A549 treated with CORT108297 at 1 μM for 4 hours (cell line): Measurements from ENCODE around the gene RAMP2. TPM values are rescaled to one million over a fixed set of nuclear protein-coding genes. Genes with fewer than 3 reads are reported as not detected.

Experiments used
- total RNA-seq: library from RNA; stranded (reverse); fragments of 200-300 nt; extraction: Qiagen RNA extraction; gene quantifications from 5 replicates; pipeline ENCODE4 v1.2.3, GENCODE V29; 2022

The RAMP2 gene
- 0.75 to 1.2 TPM (median 1.1 TPM) in 5 replicates for total RNA-seq

GRCh38 chr17:42760652-42761581, at the start of gene RAMP2:
RAMP2 (plus strand) TSS chr17:42761227; CDS start chr17:42761262, 35 bp downstream.

GRCh38 chr17:42744806-42745617, 16.0 kb upstream of the RAMP2 start, which contains the start of gene EZH1:
EZH1 (minus strand) TSS chr17:42745040; CDS start chr17:42728941, 16,099 bp downstream.

GRCh38 chr17:42773290-42774035, 12.4 kb downstream of the RAMP2 start, which contains the start of gene VPS25:
VPS25 (plus strand) TSS chr17:42773449; CDS start chr17:42773476, 27 bp downstream.

GRCh38 chr17:42779936-42780850, 19.2 kb downstream of the RAMP2 start, which contains the start of gene WNK4:
WNK4 (plus strand) TSS chr17:42780610; CDS start chr17:42780699, 89 bp downstream.

GRCh38 chr17:42798383-42799380, 37.7 kb downstream of the RAMP2 start, which contains the start of the genes CNTD1 and COA3:
CNTD1 (plus strand) TSS chr17:42798861; CDS start chr17:42799068, 207 bp downstream.
COA3 (minus strand) TSS chr17:42798704; CDS start chr17:42798681, 23 bp downstream.

Other genes starting within 250 kb of the RAMP2 start
- 29.5 to 51.1 TPM (median 46.9 TPM) in 5 replicates for gene NAGLU, start 225.0 kb upstream of the RAMP2 start, total RNA-seq
- gene HSD17B1, start 208.3 kb upstream of the RAMP2 start, total RNA-seq: 0.75 to 1.6 TPM (median 1.5 TPM) in 5 replicates
- 108 to 136 TPM (median 132 TPM) in 5 replicates for gene COASY, start 199.1 kb upstream of the RAMP2 start, total RNA-seq
- gene MLX, start 194.1 kb upstream of the RAMP2 start, total RNA-seq: 53.9 to 64.8 TPM (median 59.1 TPM) in 5 replicates
- 35.6 to 42.2 TPM (median 38.0 TPM) in 5 replicates for gene PSMC3IP, start 183.5 kb upstream of the RAMP2 start, total RNA-seq
- gene RETREG3, start 151.9 kb upstream of the RAMP2 start, total RNA-seq: 26.7 to 31.4 TPM (median 27.6 TPM) in 5 replicates
- gene TUBG1, start 151.5 kb upstream of the RAMP2 start, total RNA-seq: 134 to 165 TPM (median 149 TPM) in 5 replicates
- 18.7 to 28.7 TPM (median 25.2 TPM) in 5 replicates for gene TUBG2, start 101.9 kb upstream of the RAMP2 start, total RNA-seq
- 13.0 to 22.6 TPM (median 19.9 TPM) in 5 replicates for gene PLEKHH3, start 84.2 kb upstream of the RAMP2 start, total RNA-seq
- gene CCR10, start 79.4 kb upstream of the RAMP2 start, total RNA-seq: 0.27 to 0.56 TPM (median 0.40 TPM) in 5 replicates
- 4.9 to 7.4 TPM (median 6.8 TPM) in 5 replicates for gene CNTNAP1, start 78.7 kb upstream of the RAMP2 start, total RNA-seq
- 9.9 to 13.1 TPM (median 11.4 TPM) in 5 replicates for gene EZH1, start 16.2 kb upstream of the RAMP2 start, total RNA-seq
- gene VPS25, start 12.2 kb downstream of the RAMP2 start, total RNA-seq: 122 to 140 TPM (median 127 TPM) in 5 replicates
- gene WNK4, start 19.4 kb downstream of the RAMP2 start, total RNA-seq: 0.58 to 1.4 TPM (median 1.3 TPM) in 5 replicates
- 123 to 146 TPM (median 132 TPM) in 5 replicates for gene COA3, start 37.5 kb downstream of the RAMP2 start, total RNA-seq
- gene CNTD1, start 37.6 kb downstream of the RAMP2 start, total RNA-seq: 0.05 to 0.17 TPM (median 0.07 TPM) in 4 of 5 replicates, not detected in the other
- 75.6 to 100 TPM (median 79.7 TPM) in 5 replicates for gene BECN1, start 63.1 kb downstream of the RAMP2 start, total RNA-seq
- gene PSME3, start 72.2 kb downstream of the RAMP2 start, total RNA-seq: 217 to 301 TPM (median 236 TPM) in 5 replicates
- 2.0 to 2.4 TPM (median 2.1 TPM) in 5 replicates for gene AOC2, start 83.4 kb downstream of the RAMP2 start, total RNA-seq
- 1.1 to 2.3 TPM (median 1.2 TPM) in 5 replicates for gene AOC3, start 90.0 kb downstream of the RAMP2 start, total RNA-seq
- not detected in 5 replicates for gene G6PC1, start 139.6 kb downstream of the RAMP2 start, total RNA-seq
- gene AARSD1, start 203.2 kb downstream of the RAMP2 start, total RNA-seq: 53.3 to 63.0 TPM (median 57.0 TPM) in 5 replicates
- gene PTGES3L, start 218.9 kb downstream of the RAMP2 start, total RNA-seq: 0.67 to 1.4 TPM (median 1.2 TPM) in 5 replicates
- 19.7 to 21.0 TPM (median 20.7 TPM) in 5 replicates for gene RUNDC1, start 219.3 kb downstream of the RAMP2 start, total RNA-seq
- gene RPL27, start 237.2 kb downstream of the RAMP2 start, total RNA-seq: 2,812 to 3,317 TPM (median 2,997 TPM) in 5 replicates
- gene IFI35, start 245.6 kb downstream of the RAMP2 start, total RNA-seq: 17.4 to 21.8 TPM (median 18.7 TPM) in 5 replicates